Keratinocyte (primary cell): Measurements from ENCODE around the gene MOGAT1.

ENCODE experiments used
- EZH2 ChIP-seq: IDR thresholded peaks from one replicate; pipeline ENCODE4 v1.6.1; 2012; ENCODE audit warnings: inconsistent platforms, mild to moderate bottlenecking, low read length, moderate library complexity
- TF ChIP-seq, protein P1 (sequence below), 3 experiments: IDR thresholded peaks in 1 of 3; conservative IDR thresholded peaks in 1 of 3; optimal IDR thresholded peaks in 1 of 3; 2 replicates in 2 of 3; 3 replicates in 1 of 3; pipeline versions ENCODE3 to v1.5.1; 2011; ENCODE audit warnings: low read length in 3 of 3, mild to moderate bottlenecking in 3 of 3, moderate library complexity in 2 of 3, control low read depth in 1 of 3, inconsistent platforms in 1 of 3; ENCODE audit not compliant: insufficient read depth in 2 of 3; ENCODE audit errors: extremely low read depth in 1 of 3

DNA sequence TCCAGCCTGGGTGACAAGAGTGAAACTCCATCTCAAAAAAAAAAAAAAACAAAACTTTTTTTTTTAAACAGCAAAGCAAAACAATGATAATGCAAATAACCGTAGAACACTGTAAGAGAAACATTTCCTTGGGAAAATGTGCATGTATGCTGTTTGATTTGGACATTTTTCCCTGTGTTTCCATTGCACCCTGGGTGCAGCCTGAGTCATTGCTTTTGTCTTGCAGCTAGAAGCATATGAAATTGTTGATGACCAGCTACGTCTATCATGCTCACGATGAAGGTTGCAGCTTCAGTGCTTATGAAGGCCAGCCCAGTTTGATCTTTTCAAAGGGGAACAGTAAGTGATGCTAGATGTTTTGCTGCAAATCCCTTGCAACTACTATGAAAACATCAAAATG, 41.5 kb downstream of the MOGAT1 start:
- TF ChIP-seq, protein P1, sequence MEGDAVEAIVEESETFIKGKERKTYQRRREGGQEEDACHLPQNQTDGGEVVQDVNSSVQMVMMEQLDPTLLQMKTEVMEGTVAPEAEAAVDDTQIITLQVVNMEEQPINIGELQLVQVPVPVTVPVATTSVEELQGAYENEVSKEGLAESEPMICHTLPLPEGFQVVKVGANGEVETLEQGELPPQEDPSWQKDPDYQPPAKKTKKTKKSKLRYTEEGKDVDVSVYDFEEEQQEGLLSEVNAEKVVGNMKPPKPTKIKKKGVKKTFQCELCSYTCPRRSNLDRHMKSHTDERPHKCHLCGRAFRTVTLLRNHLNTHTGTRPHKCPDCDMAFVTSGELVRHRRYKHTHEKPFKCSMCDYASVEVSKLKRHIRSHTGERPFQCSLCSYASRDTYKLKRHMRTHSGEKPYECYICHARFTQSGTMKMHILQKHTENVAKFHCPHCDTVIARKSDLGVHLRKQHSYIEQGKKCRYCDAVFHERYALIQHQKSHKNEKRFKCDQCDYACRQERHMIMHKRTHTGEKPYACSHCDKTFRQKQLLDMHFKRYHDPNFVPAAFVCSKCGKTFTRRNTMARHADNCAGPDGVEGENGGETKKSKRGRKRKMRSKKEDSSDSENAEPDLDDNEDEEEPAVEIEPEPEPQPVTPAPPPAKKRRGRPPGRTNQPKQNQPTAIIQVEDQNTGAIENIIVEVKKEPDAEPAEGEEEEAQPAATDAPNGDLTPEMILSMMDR (optimal IDR thresholded peaks at IDR 0.05 in 1 of 3, IDR thresholded peaks at IDR 0.05 in 1 of 3, conservative IDR thresholded peaks at IDR 0.05 in 1 of 3; ENCODE audit: extremely low read depth in 1 of 3, insufficient read depth in 2 of 3, low read length in 3 of 3): no peak
- no peak for TF ChIP-seq EZH2
